Esophagus muscularis mucosa (tissue), 4 donors: ENCODE results near the gene RNU1-3. TPM values are rescaled to one million over a fixed set of nuclear protein-coding genes. Genes with fewer than 3 reads are reported as not detected.
"Not testable (repeated sequence)": the region's sequence is repeated elsewhere in the genome, so short reads cannot be mapped to it uniquely, and the experiment has no call there.

Experiments used
- DNase-seq: peaks from one replicate; pipeline ENCODE4 v3.0.0-alpha.2; 2017; ENCODE audit errors: extremely low spot score
- H3K27ac ChIP-seq, 4 donors: fragments of 200-600 bp; sonication (generic); replicated peaks in 1 of 4; 1 replicate in 3 of 4; 2 replicates in 1 of 4; pipeline ENCODE4 v1.5.1; 2016 to 2019; ENCODE audit warnings: mild to moderate bottlenecking in 1 of 4
- H3K27me3 ChIP-seq, 4 donors: fragments of 200-600 bp; sonication (generic); one replicate each; pipeline versions ENCODE4 v1.5.1 to v1.6.0; 2016 to 2019
- H3K36me3 ChIP-seq, 4 donors: fragments of 200-600 bp; sonication (generic); one replicate each; pipeline ENCODE4 v1.5.1; 2016 to 2019
- H3K4me1 ChIP-seq, 4 donors: fragments of 200-600 bp; sonication (generic); one replicate each; pipeline ENCODE4 v1.5.1; 2016 to 2019
- H3K4me3 ChIP-seq, 4 donors: fragments of 200-600 bp; sonication (generic); 1 replicate in 2 of 4; 2 replicates in 2 of 4; pipeline ENCODE4 v1.5.1; 2016 to 2019; ENCODE audit warnings: mild to moderate bottlenecking in 4 of 4, moderate library complexity in 1 of 4
- H3K9me3 ChIP-seq, 4 donors: fragments of 200-600 bp; sonication (generic); 1 replicate in 3 of 4; 2 replicates in 1 of 4; pipeline ENCODE4 v1.5.1; 2016 to 2019
- EP300 ChIP-seq: sonication (generic); formaldehyde crosslinking; IDR thresholded peaks from one replicate; pipeline ENCODE4 v1.6.1; 2017; ENCODE audit warnings: antibody characterized with exemption
- POLR2A ChIP-seq: fragments of 450-650 bp; IDR thresholded peaks from one replicate; pipeline ENCODE4 v1.6.1; 2017; ENCODE audit warnings: antibody characterized with exemption, moderate library complexity, mild to moderate bottlenecking, low read depth
- POLR2AphosphoS5 ChIP-seq, 2 donors: sonication (generic); formaldehyde crosslinking; IDR thresholded peaks; one replicate each; pipeline ENCODE4 v1.6.1; 2017; ENCODE audit warnings: antibody characterized with exemption in 2 of 2
- WGBS: methylation state at CpG from one replicate; pipeline ENCODE4 v1.1.5; 2018; 5-methylcytosine and 5-hydroxymethylcytosine counted together
- intact Hi-C: fragments of 100-400 bp; cut with DNase I; formaldehyde crosslinking; loops from one replicate; pipeline ENCODE4 v1.15.1; 2023
- total RNA-seq, 4 donors: library from RNA; depleted of rRNA; stranded (reverse); fragments of >200 nt; gene quantifications; one replicate each; pipeline versions ENCODE4 v1.1.0 to v1.2.1, GENCODE V29; 2016
- TF ChIP-seq, protein P1 (sequence below), 3 experiments: fragments of 200-600 bp in 2 of 3; fragments of 450-650 bp in 1 of 3; sonication (generic) in 2 of 3; IDR thresholded peaks; one replicate each; pipeline ENCODE4 v1.5.1; 2017 to 2019; ENCODE audit warnings: antibody characterized with exemption in 3 of 3, mild to moderate bottlenecking in 2 of 3, moderate library complexity in 1 of 3

Gene RNU1-3
- total RNA-seq, 4 donors from 2014 or later = under 0.01 TPM; not detected in 2

GRCh38 chr1:16644482-16645270 is 22.1 kb downstream of the RNU1-3 start:
- intact Hi-C loops = not testable (repeated sequence)

DNA sequence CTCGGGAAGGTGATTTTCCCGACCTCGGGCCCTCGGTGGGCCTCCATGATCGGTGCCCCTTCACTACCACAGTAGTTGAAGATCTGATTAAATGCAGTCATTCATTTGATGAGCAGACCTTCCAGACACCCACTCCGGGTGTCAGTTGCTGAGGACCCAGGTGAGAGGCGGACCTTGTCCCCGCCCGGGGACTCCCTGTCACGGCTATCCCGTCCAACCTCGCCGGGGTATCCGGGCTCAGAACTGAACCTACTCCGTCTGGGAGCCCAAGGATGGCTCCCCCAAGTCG is 22.6 kb downstream of the RNU1-3 start:
- H3K27me3 ChIP-seq = peaks cover 0 to 30% (median 0%) of the 10 kb centered on the region in 4 donors
- no peak for DNase-seq
- WGBS = under 1% methylated on average over 16 of the region's 16 CpGs
- no peaks in the 10 kb centered on the region for H3K9me3 ChIP-seq
- H3K4me3 ChIP-seq = peak overlapping the region; percentile 60 to 85 (median 72)
- TF ChIP-seq, protein P1, sequence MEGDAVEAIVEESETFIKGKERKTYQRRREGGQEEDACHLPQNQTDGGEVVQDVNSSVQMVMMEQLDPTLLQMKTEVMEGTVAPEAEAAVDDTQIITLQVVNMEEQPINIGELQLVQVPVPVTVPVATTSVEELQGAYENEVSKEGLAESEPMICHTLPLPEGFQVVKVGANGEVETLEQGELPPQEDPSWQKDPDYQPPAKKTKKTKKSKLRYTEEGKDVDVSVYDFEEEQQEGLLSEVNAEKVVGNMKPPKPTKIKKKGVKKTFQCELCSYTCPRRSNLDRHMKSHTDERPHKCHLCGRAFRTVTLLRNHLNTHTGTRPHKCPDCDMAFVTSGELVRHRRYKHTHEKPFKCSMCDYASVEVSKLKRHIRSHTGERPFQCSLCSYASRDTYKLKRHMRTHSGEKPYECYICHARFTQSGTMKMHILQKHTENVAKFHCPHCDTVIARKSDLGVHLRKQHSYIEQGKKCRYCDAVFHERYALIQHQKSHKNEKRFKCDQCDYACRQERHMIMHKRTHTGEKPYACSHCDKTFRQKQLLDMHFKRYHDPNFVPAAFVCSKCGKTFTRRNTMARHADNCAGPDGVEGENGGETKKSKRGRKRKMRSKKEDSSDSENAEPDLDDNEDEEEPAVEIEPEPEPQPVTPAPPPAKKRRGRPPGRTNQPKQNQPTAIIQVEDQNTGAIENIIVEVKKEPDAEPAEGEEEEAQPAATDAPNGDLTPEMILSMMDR (IDR thresholded peaks at IDR 0.05) = no peak
- no peak for TF ChIP-seq EP300
- TF ChIP-seq POLR2A = no peak
- no peak for TF ChIP-seq POLR2AphosphoS5 (IDR thresholded peaks at IDR 0.05)
- H3K36me3 ChIP-seq = peaks cover 0 to 21% (median under 1%) of the 10 kb centered on the region in 4 donors
- intact Hi-C loops = no loop called here
- peaks cover 25 to 49% (median 33%) of the 10 kb centered on the region in 4 donors for H3K4me1 ChIP-seq
- peak overlapping the region; percentile 80 to 85 (median 84) for H3K27ac ChIP-seq

More at GRCh38 chr1:16644482-16645270, 22.1 kb downstream of the RNU1-3 start:
- 9% methylated on average over 61 of the region's 61 CpGs for WGBS
- TF ChIP-seq, protein P1 (IDR thresholded peaks at IDR 0.05) = peak in 2 of 3 experiments; percentile 56 to 59
- TF ChIP-seq POLR2AphosphoS5 (IDR thresholded peaks at IDR 0.05) = peak; percentile 93 to 99
- not testable (repeated sequence) for H3K9me3 ChIP-seq
- DNase-seq = peak; percentile 99
- H3K27ac ChIP-seq = peak overlapping the region; percentile 80 to 85 (median 84)
- H3K36me3 ChIP-seq = peaks cover 0 to 16% (median 0%) of the 10 kb centered on the region in 4 donors
- H3K4me1 ChIP-seq = peaks cover 25 to 44% (median 33%) of the 10 kb centered on the region in 4 donors
- H3K4me3 ChIP-seq = peak overlapping the region; percentile 60 to 85 (median 72)
- peaks cover 0 to 30% (median 0%) of the 10 kb centered on the region in 4 donors for H3K27me3 ChIP-seq

DNA sequence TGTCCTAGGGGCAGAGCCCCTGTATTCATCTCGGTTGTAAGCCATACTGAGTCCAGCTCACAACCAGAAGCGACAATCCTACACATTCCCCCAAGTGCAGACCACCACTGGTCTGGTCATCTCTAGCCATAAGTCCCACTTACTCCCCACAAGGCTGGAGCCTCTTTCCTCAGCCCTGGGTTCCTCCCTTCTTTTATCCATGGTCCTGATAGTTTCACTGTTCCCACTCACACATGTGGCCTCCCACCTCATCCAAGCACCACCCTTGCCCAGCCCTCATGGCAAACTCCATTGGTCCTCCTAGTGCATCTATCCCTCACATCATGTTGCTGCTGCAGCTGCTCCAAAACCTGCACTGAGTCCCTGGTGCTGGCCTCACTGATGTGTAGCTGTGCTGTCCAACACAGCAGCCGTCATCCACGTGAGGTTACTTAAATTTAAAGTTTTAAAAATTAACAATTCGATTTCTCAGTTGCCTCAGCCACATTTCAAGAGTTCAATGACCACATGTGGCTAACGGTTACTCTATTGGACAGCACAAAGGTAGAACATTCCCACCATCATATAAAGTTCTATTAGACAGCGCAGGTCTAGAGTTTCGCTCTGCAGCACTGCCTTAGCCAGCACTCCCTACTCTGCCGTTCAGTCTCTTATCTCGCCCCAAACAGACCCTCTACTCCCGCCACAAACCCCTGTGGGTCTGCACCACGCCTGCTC is 23.1 kb downstream of the RNU1-3 start:
- H3K9me3 ChIP-seq, intact Hi-C loops, DNase-seq: not testable (repeated sequence)
- peaks cover 0 to 26% (median 0%) of the 10 kb centered on the region in 4 donors for H3K27me3 ChIP-seq
- WGBS = 33% methylated on average over 12 of the region's 12 CpGs
- peaks cover 0 to 25% (median 2%) of the 10 kb centered on the region in 4 donors for H3K36me3 ChIP-seq
- peaks cover 25 to 50% (median 33%) of the 10 kb centered on the region in 4 donors for H3K4me1 ChIP-seq
- peak overlapping the region; percentile 80 to 85 (median 84) for H3K27ac ChIP-seq
- peak overlapping the region; percentile 60 to 85 (median 72) for H3K4me3 ChIP-seq

GRCh38 chr1:16643001-16643411 is 23.7 kb downstream of the RNU1-3 start:
- Histone ChIP-seq H3K4me1 (peaks cover 25 to 50% (median 33%) of the 10 kb centered on the region in 4 donors), H3K4me3 (peak overlapping the region; percentile 4 to 81 (median 61)), H3K36me3 (peaks cover 0 to 25% (median 3%) of the 10 kb centered on the region in 4 donors), H3K27me3 (peaks cover 0 to 20% (median 0%) of the 10 kb centered on the region in 4 donors)
- DNase-seq, intact Hi-C loops, H3K9me3 ChIP-seq, H3K27ac ChIP-seq: not testable (repeated sequence)
- 90% methylated on average over 4 of the region's 4 CpGs for WGBS

DNA sequence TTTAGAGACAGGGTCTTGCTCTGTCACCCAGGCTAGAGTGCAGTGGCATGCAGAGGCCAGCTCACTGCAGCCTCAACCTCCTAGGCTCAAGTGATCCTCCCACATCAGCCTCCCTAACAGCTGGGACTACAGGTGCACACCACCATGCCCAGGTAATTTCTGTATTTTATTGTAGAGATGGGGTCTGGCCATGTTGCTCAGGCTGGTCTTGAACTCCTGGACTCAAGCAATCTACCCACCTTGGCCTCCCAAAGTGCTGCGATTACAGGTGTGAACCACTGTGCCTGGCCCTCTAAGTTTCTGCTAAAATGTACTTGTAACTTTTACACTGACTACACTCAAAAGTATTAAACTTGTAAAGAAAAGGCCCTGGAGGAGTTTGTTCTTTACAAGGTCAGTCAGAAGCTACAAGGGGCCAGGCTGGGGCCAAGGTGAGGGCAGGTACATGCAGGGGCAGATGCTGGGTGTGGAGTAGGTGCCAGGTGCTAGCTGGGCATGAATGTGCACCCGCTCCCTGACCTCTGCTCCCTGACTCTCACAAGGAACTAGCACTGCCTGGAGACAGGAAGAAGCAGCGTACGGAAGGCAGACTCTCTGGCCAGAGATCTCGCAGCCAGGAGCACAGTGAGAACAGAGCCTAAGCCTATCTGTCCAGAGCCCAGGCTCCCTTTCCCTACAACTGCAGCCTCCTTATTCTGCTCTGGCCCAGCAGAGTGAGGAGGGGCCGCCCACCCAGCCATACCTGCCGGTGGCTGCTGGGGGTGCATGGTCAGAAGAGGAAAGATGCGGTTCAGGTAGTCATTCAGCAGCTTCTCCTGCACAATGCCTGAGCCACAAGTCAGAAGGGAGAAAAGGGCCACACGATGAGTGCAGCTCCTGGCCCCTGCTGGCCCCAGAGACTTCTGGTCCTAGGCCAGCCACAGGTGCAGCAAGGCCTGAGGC is 24.5 kb downstream of the RNU1-3 start:
- DNase-seq, H3K9me3 ChIP-seq, H3K4me3 ChIP-seq, H3K27ac ChIP-seq, intact Hi-C loops: not testable (repeated sequence)
- 70% methylated on average over 6 of the region's 9 CpGs for WGBS
- peaks cover 25 to 45% (median 30%) of the 10 kb centered on the region in 4 donors for H3K4me1 ChIP-seq
- H3K36me3 ChIP-seq = peaks cover 0 to 25% (median 3%) of the 10 kb centered on the region in 4 donors
- peaks cover 0 to 13% (median 0%) of the 10 kb centered on the region in 4 donors for H3K27me3 ChIP-seq

- intact Hi-C loops = not testable (repeated sequence)
Measured at GRCh38 chr1:16641159-16641975, 25.4 kb downstream of the RNU1-3 start.

GRCh38 chr1:16639091-16640031 is 27.4 kb downstream of the RNU1-3 start:
- H3K36me3 ChIP-seq = peaks cover 0 to 46% (median 8%) of the 10 kb centered on the region in 4 donors
- DNase-seq, H3K4me3 ChIP-seq, intact Hi-C loops, H3K27ac ChIP-seq, H3K9me3 ChIP-seq, H3K27me3 ChIP-seq: not testable (repeated sequence)
- WGBS = 73% methylated on average over 11 of the region's 11 CpGs
- H3K4me1 ChIP-seq = peaks cover 19 to 37% (median 22%) of the 10 kb centered on the region in 4 donors

More at GRCh38 chr1:16641159-16641975, 25.4 kb downstream of the RNU1-3 start:
- 92% methylated on average over 8 of the region's 8 CpGs for WGBS
- not testable (repeated sequence) for H3K4me3 ChIP-seq, H3K9me3 ChIP-seq, H3K27ac ChIP-seq, H3K27me3 ChIP-seq, DNase-seq
- peaks cover 0 to 30% (median 3%) of the 10 kb centered on the region in 4 donors for H3K36me3 ChIP-seq
- peaks cover 25 to 45% (median 30%) of the 10 kb centered on the region in 4 donors for H3K4me1 ChIP-seq
